ENCODE data around the gene TBC1D8. TPM values are rescaled to one million over a fixed set of nuclear protein-coding genes. Genes with fewer than 3 reads are reported as not detected.
A peak's percentile ranks its signal among the peaks of the same experiment; 100 is the strongest.

The TBC1D8 gene
- total and polyA plus RNA-seq, 9 of the 15 experiments (the other 6 are each of a cell fraction or from before 2014, with no cell fraction given), result 0.36 to 1.3 (median 0.82) TPM

DNA sequence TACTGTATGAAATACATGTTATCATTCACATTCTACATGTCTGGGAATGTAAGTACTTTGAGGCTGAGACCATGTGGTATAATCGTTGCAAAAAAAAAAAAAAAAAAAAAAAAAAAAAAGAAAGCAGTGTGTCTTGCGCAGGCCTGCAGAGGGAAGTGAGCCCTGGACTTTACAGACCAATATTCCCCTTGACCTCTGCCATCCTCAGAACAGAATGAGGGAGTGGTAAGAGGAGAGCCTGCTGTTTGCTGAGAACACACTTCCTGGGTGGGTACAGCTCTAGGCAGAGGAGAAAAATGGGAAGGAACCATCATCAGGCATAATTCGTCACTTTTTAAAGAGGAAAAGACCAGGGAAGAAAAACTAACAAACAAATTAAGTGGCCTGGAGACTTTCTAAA lies 28.8 kb upstream of the TBC1D8 start:
- H3K4me2 ChIP-seq (ENCODE audit: insufficient read depth, low read length), result no peak overlapping the region
- intact Hi-C loops (cut with micrococcal nuclease) (no loop called here), in situ Hi-C loops (cut with MboI) (no loop called here)
- H3K9me3 ChIP-seq (replicated peaks; ENCODE audit: control insufficient read depth, insufficient read depth, low read depth, low read length), result no peaks in the 10 kb centered on the region
- H3K9ac ChIP-seq (ENCODE audit: insufficient read depth in 1 of 2, low read depth in 2 of 2, low read length in 2 of 2), result no peak overlapping the region
- DNase-seq (ENCODE audit: extremely low read depth in 1 of 4, low spot score in 3 of 4), result no peak
- ChIA-PET POLR2A (interaction anchor here (0.6 kb wide), 1 partner anchor 13 kb away, joined by 3 read pairs; no protein-coding TSS in a partner anchor), CTCF (ENCODE audit: low intra/inter-chr PET ratio) (no interaction called here)
- H3K27me3 ChIP-seq (ENCODE audit: control insufficient read depth in 2 of 2, insufficient read depth in 2 of 2, low read length in 2 of 2), result peaks cover 0 to 22% of the 10 kb centered on the region in 2 experiments; a peak in 3 of 5 replicates
- H3K36me3 ChIP-seq (ENCODE audit: control insufficient read depth, insufficient read depth, low read length), result no peaks in the 10 kb centered on the region
- no peaks in the 10 kb centered on the region for H4K20me1 ChIP-seq (replicated peaks; ENCODE audit: control insufficient read depth, insufficient read depth, low read length)
- 0% methylated on average over 3 of the region's 3 CpGs for WGBS (ENCODE audit: insufficient coverage, low coverage, missing lambda C conversion rate)
- no peak for ATAC-seq
- no peak overlapping the region for H3K27ac ChIP-seq (ENCODE audit: extremely low read depth, low read depth, low read length)
- peak; percentile 47; the same call in 1 of the 2 replicates for TF ChIP-seq ZNF384 (IDR thresholded peaks at IDR 0.05; ENCODE audit: low read depth, low read length)
- no peak for TF ChIP-seq ZC3H11A (IDR thresholded peaks at IDR 0.05; ENCODE audit: low read depth, low read length)
- H3K4me3 ChIP-seq, result no peak overlapping the region
- H3K79me2 ChIP-seq (ENCODE audit: control insufficient read depth, insufficient read depth, low read length), result no peaks in the 10 kb centered on the region
- no peaks in the 10 kb centered on the region for H3K9me1 ChIP-seq (ENCODE audit: control insufficient read depth, insufficient read depth, low read length)
- H2AFZ ChIP-seq (ENCODE audit: low read depth, low read length), result no peak overlapping the region
- BruUV-seq (replicated peaks), result no TSS peak
- no peak for FAIRE-seq
- H3K4me1 ChIP-seq (replicated peaks in 1 of 2; ENCODE audit: control insufficient read depth in 2 of 2, insufficient read depth in 2 of 2, low read length in 2 of 2), result no peaks in the 10 kb centered on the region

DNA sequence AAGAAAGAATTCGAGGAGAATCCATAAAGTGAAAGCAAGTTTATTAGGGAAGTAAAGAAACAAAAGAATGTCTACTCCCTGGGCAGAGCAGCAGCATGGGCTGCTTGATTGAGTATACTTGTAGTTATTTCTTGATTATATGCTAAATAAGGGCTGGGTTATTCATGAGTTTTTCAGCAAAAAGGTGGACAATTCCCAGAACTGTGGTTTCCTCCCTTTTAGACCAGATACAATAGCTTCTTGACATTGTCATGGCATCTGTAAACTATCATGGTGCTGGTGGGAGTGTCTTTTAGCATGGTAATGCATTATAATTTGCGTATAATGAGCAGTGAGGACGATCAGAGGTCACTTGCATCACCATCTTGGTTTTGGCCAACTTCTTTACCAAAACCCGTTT lies 25.6 kb upstream of the TBC1D8 start:
- ChIA-PET CTCF (ENCODE audit: low intra/inter-chr PET ratio) (no interaction called here), POLR2A (no interaction called here)
- TF ChIP-seq SIN3A (IDR thresholded peaks at IDR 0.05; ENCODE audit: borderline replicate concordance in 2 of 2, control insufficient read depth in 1 of 2, low read depth in 2 of 2, low read length in 2 of 2) (no peak), CHD1 (IDR thresholded peaks at IDR 0.05; ENCODE audit: low read length) (no peak), CHD2 (IDR thresholded peaks at IDR 0.05; ENCODE audit: low read depth, low read length) (no peak)
- WGBS (ENCODE audit: insufficient coverage, low coverage, missing lambda C conversion rate), result 0% methylated on average over 4 of the region's 4 CpGs
- H2AFZ ChIP-seq (ENCODE audit: low read depth, low read length), result no peak overlapping the region
- no peaks in the 10 kb centered on the region for H3K4me1 ChIP-seq (replicated peaks in 1 of 2; ENCODE audit: control insufficient read depth in 2 of 2, insufficient read depth in 2 of 2, low read length in 2 of 2)
- H3K9me3 ChIP-seq (replicated peaks; ENCODE audit: control insufficient read depth, insufficient read depth, low read depth, low read length), result no peaks in the 10 kb centered on the region
- intact Hi-C loops (cut with micrococcal nuclease) (no loop called here), in situ Hi-C loops (cut with MboI) (no loop called here)
- FAIRE-seq (no peak), ATAC-seq (no peak), DNase-seq (ENCODE audit: extremely low read depth in 1 of 4, low spot score in 3 of 4) (no peak)
- no peak overlapping the region for H3K9ac ChIP-seq (ENCODE audit: insufficient read depth in 1 of 2, low read depth in 2 of 2, low read length in 2 of 2)
- no peak overlapping the region for H3K27ac ChIP-seq (ENCODE audit: extremely low read depth, low read depth, low read length)
- no peaks in the 10 kb centered on the region for H3K36me3 ChIP-seq (ENCODE audit: control insufficient read depth, insufficient read depth, low read length)
- H3K79me2 ChIP-seq (ENCODE audit: control insufficient read depth, insufficient read depth, low read length), result no peaks in the 10 kb centered on the region
- H3K27me3 ChIP-seq (ENCODE audit: control insufficient read depth in 2 of 2, insufficient read depth in 2 of 2, low read length in 2 of 2), result peaks cover 0 to 15% of the 10 kb centered on the region in 2 experiments; a peak in 2 of 5 replicates
- no TSS peak for BruUV-seq (replicated peaks)
- no peak overlapping the region for H3K4me3 ChIP-seq
- no peak overlapping the region for H3K4me2 ChIP-seq (ENCODE audit: insufficient read depth, low read length)
- H4K20me1 ChIP-seq (replicated peaks; ENCODE audit: control insufficient read depth, insufficient read depth, low read length), result no peaks in the 10 kb centered on the region
- no peaks in the 10 kb centered on the region for H3K9me1 ChIP-seq (ENCODE audit: control insufficient read depth, insufficient read depth, low read length)

Data from K562 (cell line).